GM13976 (cell line): ENCODE measurements around the gene TUBG2.

Source experiments
- DNase-seq: peaks from one replicate; pipeline ENCODE4 v3.0.0; 2012; ENCODE audit warnings: low spot score
- CTCF ChIP-seq: IDR thresholded peaks from 2 replicates; pipeline ENCODE4 v1.5.1; 2012; ENCODE audit warnings: borderline replicate concordance, mild to moderate bottlenecking; ENCODE audit not compliant: insufficient read depth; ENCODE audit errors: extremely low read depth, missing control alignments, control extremely low read depth
- in situ Hi-C: fragments of 300-500 bp; cut with MboI; formaldehyde crosslinking; loops from one replicate; pipeline ENCODE4 v1.12.0; 2022; ENCODE audit warnings: low sequenced_read_pairs, mixed read lengths, inconsistent platforms; ENCODE audit not compliant: unreplicated experiment

TUBG2 gene

GRCh38 chr17:42678951-42679491 is 19.9 kb downstream of the TUBG2 start:
- no peak for TF ChIP-seq CTCF
- in situ Hi-C loops, result no loop called here
- DNase-seq, result peak; percentile 59

- TF ChIP-seq CTCF, result peak; percentile 93
- DNase-seq, result peak; percentile 83
- in situ Hi-C loops, result no loop called here
Measured at GRCh38 chr17:42679492-42680330, 20.6 kb downstream of the TUBG2 start.

GRCh38 chr17:42680331-42680808 is 21.3 kb downstream of the TUBG2 start:
- no peak for TF ChIP-seq CTCF
- DNase-seq, result peak; percentile 63
- in situ Hi-C loops, result no loop called here

GRCh38 chr17:42681976-42682721 is 23.1 kb downstream of the TUBG2 start, which contains the start of gene CNTNAP1:
Gene CNTNAP1 (plus strand): TSS chr17:42682531. CDS start chr17:42682830, 299 bp downstream.
- DNase-seq, result peak; percentile 78
- in situ Hi-C loops, result no loop called here
- TF ChIP-seq CTCF, result no peak

GRCh38 chr17:42682722-42683403 is 23.8 kb downstream of the TUBG2 start:
- TF ChIP-seq CTCF, result no peak
- peak; percentile 67 for DNase-seq
- in situ Hi-C loops, result no loop called here

- no peak for TF ChIP-seq CTCF
- in situ Hi-C loops, result no loop called here
- peak; percentile 66 for DNase-seq
Measured at GRCh38 chr17:42683407-42684034, 24.4 kb downstream of the TUBG2 start.
